ENCODE results near the gene IFNA6.
A peak's percentile ranks its signal among the peaks of the same experiment; 100 is the strongest.
"Not testable (repeated sequence)": the region's sequence is repeated elsewhere in the genome, so short reads cannot be mapped to it uniquely, and the experiment has no call there.

Gene IFNA6

GRCh38 chr9:21350787-21351186 is at the start of gene IFNA6:
Gene IFNA6 (minus strand): TSS chr9:21350887. CDS start chr9:21350887, 0 bp downstream.
- DNase-seq: no peak

- no peak for DNase-seq
Measured at GRCh38 chr9:21399956-21400355, 49.3 kb upstream of the IFNA6 start.

- no peak for DNase-seq
Measured at GRCh38 chr9:21398955-21399489, 48.3 kb upstream of the IFNA6 start.

- peak; percentile 18 for DNase-seq
Measured at GRCh38 chr9:21395778-21396717, 45.4 kb upstream of the IFNA6 start.

GRCh38 chr9:21392270-21392669 is 41.6 kb upstream of the IFNA6 start:
- no peak for DNase-seq

- DNase-seq: no peak
Measured at GRCh38 chr9:21385131-21385670, 34.5 kb upstream of the IFNA6 start, which contains the start of gene IFNA2. Gene IFNA2 (minus strand): TSS chr9:21385398. CDS start chr9:21385329, 69 bp downstream.

- no peak for DNase-seq
Measured at GRCh38 chr9:21383627-21384026, 32.9 kb upstream of the IFNA6 start.

- DNase-seq: no peak
Measured at GRCh38 chr9:21381448-21382339, 31.0 kb upstream of the IFNA6 start.

- DNase-seq: not testable (repeated sequence)
Measured at GRCh38 chr9:21371467-21371866, 20.8 kb upstream of the IFNA6 start.

- DNase-seq: no peak
Measured at GRCh38 chr9:21367957-21368356, 17.3 kb upstream of the IFNA6 start, which contains the start of gene IFNA13. Gene IFNA13 (minus strand): TSS chr9:21368057. CDS start chr9:21368010, 47 bp downstream.

- DNase-seq: not testable (repeated sequence)
Measured at GRCh38 chr9:21367169-21367568, 16.5 kb upstream of the IFNA6 start.

- DNase-seq: no peak
Measured at GRCh38 chr9:21362287-21362686, 11.6 kb upstream of the IFNA6 start.

- peak; percentile 21 for DNase-seq
Measured at GRCh38 chr9:21357479-21358460, 7.1 kb upstream of the IFNA6 start.

GRCh38 chr9:21348430-21348970 is 2.2 kb downstream of the IFNA6 start:
- no peak for DNase-seq

- no peak for DNase-seq
Measured at GRCh38 chr9:21340735-21341134, 10.0 kb downstream of the IFNA6 start.

GRCh38 chr9:21336457-21336856 is 14.2 kb downstream of the IFNA6 start:
- no peak for DNase-seq

- peak; percentile 93 for DNase-seq
Measured at GRCh38 chr9:21334701-21335632, 15.7 kb downstream of the IFNA6 start, which contains the start of gene KLHL9. Gene KLHL9 (minus strand): TSS chr9:21335404. CDS start chr9:21334859, 545 bp downstream.

- DNase-seq: no peak
Measured at GRCh38 chr9:21333226-21333625, 17.5 kb downstream of the IFNA6 start.

- no peak for DNase-seq
Measured at GRCh38 chr9:21331676-21332402, 18.8 kb downstream of the IFNA6 start.
